Psoas muscle (tissue), 8 donors: ENCODE measurements around the gene RP9. TPM values are rescaled to one million over a fixed set of nuclear protein-coding genes. Genes with fewer than 3 reads are reported as not detected.

Experiments used
- ATAC-seq, 4 donors: fragments of 200-7000 bp; cut with Tn5 transposase; one replicate each; pipeline ENCODE4 v1.9.1; 2020; ENCODE audit warnings: moderate library complexity in 3 of 4, mild to moderate bottlenecking in 2 of 4
- DNase-seq, 2 donors: peaks; one replicate each; pipeline ENCODE4 v3.0.0-alpha.2; 2020
- H3K27ac ChIP-seq: fragments of 200-600 bp; one replicate; pipeline ENCODE4 v1.8.0; 2022
- H3K27me3 ChIP-seq, 3 donors: fragments of 200-600 bp in 1 of 3; one replicate each; pipeline versions ENCODE4 v1.6.1 to v1.8.0; 2013 to 2022; ENCODE audit warnings: low read length in 2 of 3, mild to moderate bottlenecking in 2 of 3, moderate library complexity in 1 of 3; ENCODE audit not compliant: insufficient read depth in 3 of 3
- H3K36me3 ChIP-seq, 2 donors: fragments of 200-600 bp in 1 of 2; one replicate each; pipeline versions ENCODE4 v1.6.1 to v1.8.0; 2013 to 2022; ENCODE audit warnings: low read depth in 1 of 2, mild to moderate bottlenecking in 1 of 2, moderate library complexity in 1 of 2; ENCODE audit not compliant: insufficient read depth in 1 of 2
- H3K4me1 ChIP-seq: fragments of 200-600 bp; one replicate; pipeline ENCODE4 v1.8.0; 2022
- H3K4me3 ChIP-seq: fragments of 200-600 bp; one replicate; pipeline ENCODE4 v1.8.0; 2022; ENCODE audit warnings: mild to moderate bottlenecking
- H3K9me3 ChIP-seq: fragments of 200-600 bp; one replicate; pipeline ENCODE4 v1.8.0; 2022
- WGBS, 3 donors: extraction: QIAGEN DNeasy Blood & Tissue Kit; methylation state at CpG; one replicate each; pipeline versions ENCODE4 v1.1.6 to v1.1.7; 2013; 5-methylcytosine and 5-hydroxymethylcytosine counted together
- intact Hi-C, 2 donors: fragments of 100-400 bp; cut with DNase I; formaldehyde crosslinking; loops; one replicate each; pipeline versions ENCODE4 v1.11.0 to v1.14.2; 2022
- polyA plus RNA-seq, 3 donors: library from polyadenylated mRNA; stranded (reverse); fragments of 200-250 nt; gene quantifications; one replicate each; pipeline ENCODE4 v1.2.3, GENCODE V29; 2013
- total RNA-seq, 4 donors: library from RNA; stranded (reverse); fragmentation: NEBNext Ultra II Directional in 2 of 4; extraction: Animal tissue kit (Norgen Biotek cat#: 25700) in 2 of 4; gene quantifications; one replicate each; pipeline versions ENCODE4 v1.2.1 to v1.2.4, GENCODE V29; 2021 to 2023
- TF ChIP-seq, protein P1 (sequence below): fragments of 200-600 bp; IDR thresholded peaks from one replicate; pipeline ENCODE4 v1.8.0; 2022; ENCODE audit warnings: antibody characterized with exemption
- donor health status: healthy with polysubstance abuse.
- donor health status: DM: no; HTN: no; CAD: no; lungs with moderate emphysema.
- donor health status: Bipolar disorder and iron deficiency.
- donor health status: healthy.
- donor health status: DM: yes; HTN: yes; CAD: no.
- donor health status: DM: no; HTN: no; CAD: no.
- donor health status: DM: no; HTN: no; CAD: no.
- donor health status: DM: yes; HTN: yes; CAD: no.

The RP9 gene
- total and polyA plus RNA-seq, 7 donors = 15.4 to 27.6 (median 23.1) TPM

DNA sequence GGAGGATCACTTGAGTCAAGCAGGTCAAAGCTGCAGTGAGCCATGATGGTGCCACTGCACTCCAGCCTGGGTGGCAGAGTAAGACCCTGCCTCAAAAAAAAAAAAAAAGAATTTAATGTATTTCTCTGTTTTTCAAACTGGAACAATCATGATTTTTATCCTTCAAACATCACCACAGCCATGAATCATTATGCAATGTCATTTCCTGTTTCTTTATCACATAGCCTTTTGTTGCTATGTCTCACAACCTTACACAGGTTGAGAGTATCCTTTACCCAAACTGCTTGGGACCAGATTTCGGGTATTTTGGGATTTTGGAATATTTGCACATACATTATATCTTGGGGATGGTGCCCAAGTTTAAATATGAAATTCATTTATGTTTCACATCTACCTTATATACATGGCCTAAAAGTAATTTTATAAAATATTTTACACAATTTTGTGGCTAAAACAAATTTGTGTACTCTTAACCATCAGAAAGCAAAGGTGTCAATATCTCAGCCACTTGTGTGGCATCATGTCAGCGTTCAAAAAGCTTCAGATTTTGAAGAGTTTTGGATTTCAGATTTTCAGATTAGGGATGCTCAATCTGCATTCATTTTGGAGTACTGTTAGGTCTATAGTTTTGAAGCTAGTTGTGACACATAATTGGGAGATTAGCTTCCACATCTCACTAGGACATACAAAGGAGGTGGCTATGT is 54.8 kb downstream of the RP9 start:
- Histone ChIP-seq H3K27ac (peak overlapping the region; percentile 56), H3K36me3 (no peaks in the 10 kb centered on the region), H3K27me3 (no peaks in the 10 kb centered on the region), H3K9me3 (no peaks in the 10 kb centered on the region), H3K4me1 (peaks cover 11% of the 10 kb centered on the region), H3K4me3 (no peak overlapping the region)
- intact Hi-C loops = no loop called here
- ATAC-seq (no peak), DNase-seq (no peak)
- TF ChIP-seq, protein P1, sequence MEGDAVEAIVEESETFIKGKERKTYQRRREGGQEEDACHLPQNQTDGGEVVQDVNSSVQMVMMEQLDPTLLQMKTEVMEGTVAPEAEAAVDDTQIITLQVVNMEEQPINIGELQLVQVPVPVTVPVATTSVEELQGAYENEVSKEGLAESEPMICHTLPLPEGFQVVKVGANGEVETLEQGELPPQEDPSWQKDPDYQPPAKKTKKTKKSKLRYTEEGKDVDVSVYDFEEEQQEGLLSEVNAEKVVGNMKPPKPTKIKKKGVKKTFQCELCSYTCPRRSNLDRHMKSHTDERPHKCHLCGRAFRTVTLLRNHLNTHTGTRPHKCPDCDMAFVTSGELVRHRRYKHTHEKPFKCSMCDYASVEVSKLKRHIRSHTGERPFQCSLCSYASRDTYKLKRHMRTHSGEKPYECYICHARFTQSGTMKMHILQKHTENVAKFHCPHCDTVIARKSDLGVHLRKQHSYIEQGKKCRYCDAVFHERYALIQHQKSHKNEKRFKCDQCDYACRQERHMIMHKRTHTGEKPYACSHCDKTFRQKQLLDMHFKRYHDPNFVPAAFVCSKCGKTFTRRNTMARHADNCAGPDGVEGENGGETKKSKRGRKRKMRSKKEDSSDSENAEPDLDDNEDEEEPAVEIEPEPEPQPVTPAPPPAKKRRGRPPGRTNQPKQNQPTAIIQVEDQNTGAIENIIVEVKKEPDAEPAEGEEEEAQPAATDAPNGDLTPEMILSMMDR = no peak
- WGBS, 3 donors = 84 to 94% (median 90%) methylated on average over 2 of the region's 2 CpGs

DNA sequence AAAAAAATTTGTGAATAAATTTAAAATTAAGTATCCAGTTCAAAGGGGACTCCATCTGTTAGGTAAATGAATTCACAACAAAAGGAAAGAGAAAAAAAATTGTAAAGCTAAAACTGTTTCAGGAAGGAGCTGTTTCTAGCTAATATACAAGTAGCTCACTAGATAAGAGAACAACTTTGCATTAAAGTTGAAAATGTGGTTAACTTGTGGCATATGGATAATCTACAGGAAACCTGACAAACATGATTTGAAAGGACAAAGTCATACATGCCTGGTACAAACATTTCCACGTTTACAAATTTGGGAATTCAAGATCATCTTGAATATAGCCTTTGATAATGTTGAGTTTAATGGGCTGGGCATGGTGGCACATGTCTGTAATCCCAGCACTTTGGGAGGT is 55.5 kb downstream of the RP9 start:
- H3K9me3 ChIP-seq = no peaks in the 10 kb centered on the region
- DNase-seq = no peak
- peak overlapping the region; percentile 56 for H3K27ac ChIP-seq
- WGBS, 3 donors = 48 to 68% (median 55%) methylated on average over 1 of the region's 1 CpG
- intact Hi-C loops = no loop called here
- H3K27me3 ChIP-seq = no peaks in the 10 kb centered on the region
- peaks cover 14% of the 10 kb centered on the region for H3K4me1 ChIP-seq
- ATAC-seq = no peak
- no peaks in the 10 kb centered on the region for H3K36me3 ChIP-seq
- TF ChIP-seq, protein P1 = no peak
- no peak overlapping the region for H3K4me3 ChIP-seq

DNA sequence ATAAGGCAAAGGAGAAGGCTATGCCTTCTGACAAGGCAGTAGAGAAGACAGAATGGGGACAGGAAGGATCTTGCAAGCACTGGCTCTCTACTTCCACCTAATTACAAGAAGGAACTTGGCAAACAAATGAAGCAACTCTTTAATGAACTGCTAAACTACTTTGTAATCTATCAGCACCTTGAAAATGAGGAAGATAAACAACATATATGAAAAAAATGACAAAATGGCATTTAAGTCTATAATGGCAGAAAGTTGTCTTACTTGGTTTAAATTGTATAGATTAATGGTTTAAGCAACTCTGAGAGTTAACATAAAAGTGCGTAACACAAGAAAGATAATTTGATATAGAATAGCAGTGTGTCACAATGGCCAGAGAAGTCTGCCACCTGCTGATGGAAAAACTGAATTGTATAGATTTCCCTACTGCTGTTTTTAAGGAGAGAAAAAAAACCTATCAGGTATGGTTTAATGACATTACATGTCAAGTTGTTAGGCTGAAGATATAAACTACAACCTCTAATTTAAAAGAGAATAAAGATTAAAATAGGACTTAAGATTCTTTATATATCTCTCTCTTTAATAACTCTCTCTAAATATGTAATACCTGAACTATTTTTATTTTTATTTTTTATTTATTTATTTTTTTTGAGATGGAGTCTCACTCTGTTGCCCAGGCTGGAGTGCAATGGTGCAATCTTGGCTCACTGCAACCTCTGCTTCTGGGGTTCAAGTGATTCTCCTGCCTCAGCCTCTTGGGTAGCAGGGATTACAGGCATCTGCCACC is 58.5 kb downstream of the RP9 start:
- no peaks in the 10 kb centered on the region for H3K27me3 ChIP-seq
- H3K9me3 ChIP-seq = no peaks in the 10 kb centered on the region
- peak; percentile 68 to 80 (median 77) for ATAC-seq
- 0 to 3% (median 1%) methylated on average over 1 of the region's 1 CpG for WGBS, 3 donors
- DNase-seq = no peak
- H3K4me1 ChIP-seq = peaks cover 14% of the 10 kb centered on the region
- intact Hi-C loops = no loop called here
- peak overlapping the region; percentile 71 for H3K27ac ChIP-seq
- TF ChIP-seq, protein P1 = peak; percentile 63
- no peaks in the 10 kb centered on the region for H3K36me3 ChIP-seq
- peak overlapping the region; percentile 42 for H3K4me3 ChIP-seq

DNA sequence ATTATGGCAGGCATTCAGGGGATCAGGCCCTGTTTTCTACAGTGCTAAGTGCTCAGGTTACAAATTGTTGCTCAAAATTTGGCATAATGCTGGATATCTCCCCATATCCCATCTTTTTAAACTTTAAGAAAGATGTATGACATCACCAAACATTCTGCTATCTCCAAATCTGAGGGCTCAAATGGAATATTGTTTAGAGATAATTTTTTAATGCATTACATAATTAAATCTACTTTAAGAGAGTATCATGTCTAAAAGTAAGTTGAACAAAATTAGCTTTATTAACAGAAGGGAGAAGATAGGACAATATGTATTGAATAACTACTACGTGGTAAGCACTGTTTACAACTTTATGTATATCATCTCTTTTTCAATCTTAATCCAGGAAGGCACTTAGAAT is 60.5 kb downstream of the RP9 start:
- TF ChIP-seq, protein P1 = no peak
- Histone ChIP-seq H3K36me3 (no peaks in the 10 kb centered on the region), H3K9me3 (no peaks in the 10 kb centered on the region), H3K27me3 (no peaks in the 10 kb centered on the region), H3K4me1 (peaks cover 27% of the 10 kb centered on the region), H3K4me3 (no peak overlapping the region), H3K27ac (peak overlapping the region; percentile 71)
- intact Hi-C loops = loop anchor here in 1 of 2 donors (10.0 kb wide), 1 partner anchor 244 kb away; no protein-coding TSS in a partner anchor
- WGBS, 3 donors = 68 to 91% (median 73%) methylated on average over 1 of the region's 1 CpG
- no peak for DNase-seq
- no peak for ATAC-seq
